Anterior cingulate cortex (tissue), 58 donors: ENCODE measurements around the gene HSD17B4.
"Not testable (repeated sequence)": the region's sequence is repeated elsewhere in the genome, so short reads cannot be mapped to it uniquely, and the experiment has no call there.

Experiments
- DNase-seq, 58 donors: peaks; one replicate each; lab custom pipeline; 2025; lab: John Stamatoyannopoulos, UW

HSD17B4 gene

DNA sequence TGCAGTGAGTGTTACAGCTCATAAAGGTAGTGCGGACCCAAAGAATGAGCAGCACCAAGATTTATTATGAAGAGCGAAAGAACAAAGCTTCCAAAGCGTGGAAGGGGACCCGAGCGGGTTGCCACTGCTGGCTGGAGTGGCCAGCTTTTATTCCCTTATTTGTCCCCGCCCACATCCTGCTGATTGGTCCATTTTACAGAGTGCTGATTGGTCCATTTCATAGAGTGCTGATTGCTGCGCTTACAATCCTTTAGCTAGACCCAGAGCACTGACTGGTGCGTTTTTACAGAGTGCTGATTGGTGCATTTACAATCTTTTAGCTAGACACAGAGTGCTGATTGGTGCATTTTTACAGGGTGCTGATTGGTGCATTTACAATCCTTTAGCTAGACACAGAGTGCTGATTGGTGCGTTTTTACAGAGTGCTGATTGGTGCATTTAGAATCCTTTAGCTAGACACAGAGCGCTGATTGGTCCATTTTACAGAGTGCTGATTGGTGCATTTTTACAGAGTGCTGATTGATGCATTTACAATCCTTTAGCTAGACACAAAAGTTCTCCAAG is 19.5 kb upstream of the HSD17B4 start:
- DNase-seq, result not testable (repeated sequence)

DNA sequence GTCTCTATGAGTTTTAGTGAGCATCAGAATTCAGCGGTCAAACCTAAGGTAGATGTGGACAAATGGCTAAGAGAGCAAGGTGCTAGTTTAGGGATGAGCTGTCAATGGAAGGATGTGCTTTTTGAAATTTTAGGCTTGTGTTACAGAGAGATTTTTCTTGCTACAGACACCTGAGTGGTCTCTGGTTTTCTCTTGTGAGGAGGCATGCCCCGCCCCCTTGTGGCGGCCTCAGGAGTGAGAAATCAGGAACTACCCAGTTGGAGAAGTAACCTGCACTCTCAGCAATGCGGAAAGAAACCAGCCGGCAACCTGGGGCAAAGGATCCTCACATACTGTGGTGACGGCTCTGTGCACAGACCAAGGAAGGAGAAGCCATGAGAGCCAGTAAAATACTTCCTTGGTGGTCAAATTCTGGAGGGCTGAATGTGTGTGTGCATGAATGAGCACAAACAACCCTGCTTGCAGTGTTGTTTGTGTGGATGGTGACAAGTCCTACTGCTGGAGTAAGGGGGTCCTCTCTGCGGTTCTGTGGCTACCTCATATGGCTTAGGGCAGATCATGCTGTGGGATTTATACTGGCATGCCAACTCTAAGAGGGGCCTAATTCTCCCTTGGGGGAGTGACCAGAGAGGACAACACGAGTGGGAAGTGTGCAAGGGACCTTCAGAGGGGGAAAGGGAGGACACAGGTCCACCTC is 16.7 kb upstream of the HSD17B4 start:
- DNase-seq, result peak in 10 of 58 donors; percentile 4 to 35 (median 16)

DNA sequence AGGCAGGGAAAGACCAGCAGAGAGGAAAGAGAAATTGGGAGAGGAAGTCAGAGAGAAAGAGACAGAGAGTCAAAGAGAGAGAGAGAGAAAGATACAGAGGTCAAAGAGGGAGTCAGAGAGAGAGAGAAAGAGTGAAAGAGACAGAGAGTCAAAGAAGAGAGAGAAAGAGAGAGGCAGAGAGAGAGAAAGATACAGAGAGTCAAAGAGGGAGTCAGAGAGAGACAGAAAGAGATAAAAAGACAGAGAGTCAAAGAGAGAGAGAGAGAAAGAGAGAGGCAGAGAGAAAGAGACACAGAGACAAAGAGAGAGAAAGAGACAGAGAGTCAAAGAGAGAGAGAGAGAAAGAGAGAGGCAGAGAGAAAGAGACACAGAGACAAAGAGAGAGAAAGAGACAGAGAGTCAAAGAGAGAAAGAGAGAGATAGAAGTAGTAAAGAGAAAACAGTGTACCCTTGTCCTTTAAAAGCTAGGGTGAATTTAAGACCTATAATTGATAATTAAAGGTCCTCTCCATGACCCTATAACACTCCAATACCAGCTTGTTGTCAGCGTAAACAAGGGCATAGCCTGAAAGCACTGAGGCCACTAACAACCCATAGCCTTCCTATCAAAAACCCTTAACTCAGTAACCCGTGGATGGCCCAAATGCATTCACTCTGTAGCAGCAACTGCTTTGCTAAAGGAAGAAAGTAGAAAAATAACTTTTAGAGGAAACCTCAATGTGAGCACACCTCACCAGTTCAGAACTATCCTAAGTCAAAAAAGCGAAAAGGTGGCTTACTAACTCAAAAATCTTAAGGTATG is 14.3 kb upstream of the HSD17B4 start:
- not testable (repeated sequence) for DNase-seq

DNA sequence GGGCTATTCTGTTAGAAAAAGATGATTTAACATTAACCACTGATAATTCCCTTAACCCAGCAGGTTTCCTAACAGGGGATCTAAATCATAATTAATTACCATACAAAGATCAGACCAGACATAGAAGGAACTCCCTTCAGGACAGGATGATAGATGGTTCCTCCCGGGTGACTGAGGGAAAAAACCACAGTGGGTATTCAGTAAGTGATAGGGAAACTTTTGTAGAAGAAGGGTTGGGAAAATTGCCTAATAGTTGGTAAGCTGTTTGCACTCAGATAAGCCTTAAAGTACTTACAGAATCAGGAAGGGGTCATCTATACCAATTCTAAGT is 13.7 kb upstream of the HSD17B4 start:
- not testable (repeated sequence) for DNase-seq

DNA sequence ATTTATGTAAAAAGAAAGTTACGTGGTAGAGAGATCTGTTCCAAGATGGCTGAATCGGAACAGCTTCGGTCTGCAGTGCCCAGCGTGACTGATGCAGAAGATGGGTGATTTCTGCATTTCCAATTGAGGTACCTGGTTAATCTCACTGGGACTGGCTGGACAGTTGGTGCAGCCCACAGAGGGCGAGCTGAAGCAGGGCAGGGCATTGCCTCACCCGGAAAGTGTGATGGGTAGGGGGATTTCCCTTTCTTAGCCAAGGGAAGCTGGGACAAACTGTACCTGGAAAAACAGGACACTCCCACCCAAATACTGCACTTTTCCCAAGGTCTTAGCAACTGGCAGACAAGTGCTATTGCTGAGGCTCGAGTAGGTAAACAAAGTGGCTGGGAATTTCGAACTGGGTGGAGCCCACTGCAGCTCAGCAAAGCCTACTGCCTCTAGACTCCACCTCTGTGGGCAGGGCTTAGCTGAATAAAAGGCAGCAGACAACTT is 13.1 kb upstream of the HSD17B4 start:
- DNase-seq, result no peak

DNA sequence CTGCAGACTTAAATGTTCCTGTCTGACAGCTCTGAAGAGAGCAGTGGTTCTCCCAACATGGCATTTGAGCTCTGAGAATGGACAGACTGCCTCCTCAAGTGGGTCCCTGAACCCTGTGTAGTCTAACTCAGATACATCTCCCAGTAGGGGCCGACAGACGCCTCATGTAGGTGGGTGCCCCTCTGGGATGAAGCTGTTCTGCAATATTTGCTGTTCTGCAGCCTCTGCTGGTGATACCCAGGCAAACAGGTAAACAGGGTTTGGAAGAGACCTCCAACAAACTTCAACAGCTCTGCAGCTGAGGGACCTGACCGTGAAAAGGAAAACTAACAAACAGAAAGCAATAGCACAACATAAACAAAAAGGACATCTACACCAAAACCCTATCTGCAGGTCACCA is 12.7 kb upstream of the HSD17B4 start:
- not testable (repeated sequence) for DNase-seq

DNA sequence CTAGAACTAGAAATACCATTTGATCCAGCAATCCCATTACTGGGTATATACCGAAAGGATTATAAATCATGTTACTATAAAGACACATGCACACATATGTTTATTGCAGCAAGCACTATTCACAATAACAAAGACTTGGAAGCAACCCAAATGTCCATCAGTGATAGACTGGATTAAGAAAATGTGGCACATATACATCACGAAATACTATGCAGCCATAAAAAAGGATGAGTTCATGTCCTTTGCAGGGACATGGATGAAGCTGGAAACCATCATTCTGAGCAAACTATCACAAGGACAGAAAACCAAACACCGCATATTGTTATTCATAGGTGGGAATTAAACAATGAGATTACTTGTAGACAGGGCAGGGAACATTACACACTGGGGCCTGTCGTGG is 7.7 kb upstream of the HSD17B4 start:
- not testable (repeated sequence) for DNase-seq

DNA sequence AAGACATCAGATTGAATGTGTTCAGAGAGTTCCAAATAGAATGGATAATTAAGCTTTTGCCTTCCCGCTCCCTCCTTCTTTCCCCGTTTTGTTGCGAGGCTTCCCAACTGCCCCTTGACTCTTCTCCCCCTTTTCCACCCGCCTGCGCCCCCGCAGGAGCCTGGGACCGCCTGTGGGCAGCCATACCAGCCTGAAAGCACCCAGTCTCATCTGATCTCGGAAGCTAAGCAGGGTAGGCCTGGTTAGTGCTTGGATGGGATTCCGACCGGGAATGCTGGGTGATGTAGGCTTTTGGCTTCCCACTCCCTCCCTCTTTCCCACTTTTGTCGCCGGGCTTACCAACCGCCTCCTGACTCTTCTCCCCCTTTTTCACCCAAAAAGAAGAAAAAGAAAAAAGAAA is 6.8 kb upstream of the HSD17B4 start:
- DNase-seq, result no peak

DNA sequence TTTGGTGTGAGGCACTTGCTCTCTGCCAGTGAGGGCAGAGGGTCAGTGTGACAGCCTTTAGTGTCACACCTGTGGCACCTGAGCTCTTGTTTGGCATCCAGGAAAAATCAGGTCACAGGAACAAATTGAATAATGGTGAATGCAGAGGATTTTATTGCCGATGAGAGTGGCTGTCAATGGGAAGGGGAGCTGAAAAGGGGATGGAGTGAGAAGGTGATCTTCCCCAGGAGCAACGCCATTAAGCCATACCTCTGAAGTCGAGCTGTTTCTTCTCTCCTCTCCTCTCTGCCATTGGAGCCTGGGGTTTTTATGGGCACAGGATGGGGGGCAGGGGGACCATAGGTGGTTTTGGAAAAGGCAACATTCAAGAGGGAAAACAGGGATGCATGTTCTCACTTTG is 2.4 kb upstream of the HSD17B4 start:
- no peak for DNase-seq

DNA sequence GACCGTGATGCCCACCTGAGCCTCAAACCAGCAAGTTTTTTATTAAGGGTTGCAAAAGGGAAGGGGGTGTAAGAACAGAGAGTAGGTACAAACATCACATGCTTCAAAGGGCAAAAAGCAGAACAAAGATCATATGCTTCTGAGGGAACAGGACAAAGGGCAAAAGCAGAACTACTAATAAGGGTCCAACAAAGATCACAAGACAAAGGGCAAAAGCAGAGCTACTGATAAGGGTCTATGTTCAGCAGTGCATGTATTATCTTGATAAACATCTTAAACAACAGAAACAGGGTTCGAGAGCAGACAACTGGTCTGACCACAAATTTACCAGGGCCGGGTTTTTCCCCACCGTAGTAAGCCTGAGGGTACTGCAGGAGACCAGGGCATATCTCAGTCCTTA is 1.7 kb upstream of the HSD17B4 start:
- not testable (repeated sequence) for DNase-seq

DNA sequence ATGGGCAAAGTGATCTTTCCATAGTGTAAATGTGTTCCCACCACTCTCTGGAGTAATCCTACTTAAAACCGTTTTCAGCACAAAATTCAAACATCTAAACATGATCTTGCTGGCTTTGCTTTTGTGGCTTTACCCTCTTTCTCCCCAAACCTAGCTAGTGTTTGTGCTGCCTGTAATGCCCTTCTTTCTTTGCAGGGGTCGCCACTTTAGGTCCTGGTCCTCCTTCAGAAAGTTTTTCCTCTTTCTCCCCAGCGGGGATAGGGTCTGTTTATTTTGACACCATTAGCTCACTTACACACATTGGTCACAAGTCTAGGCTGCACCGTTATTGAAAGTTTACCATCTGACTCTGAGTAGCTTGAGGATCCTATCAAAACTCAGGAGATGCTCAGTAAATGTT is 736 bp upstream of the HSD17B4 start:
- DNase-seq, result no peak

DNA sequence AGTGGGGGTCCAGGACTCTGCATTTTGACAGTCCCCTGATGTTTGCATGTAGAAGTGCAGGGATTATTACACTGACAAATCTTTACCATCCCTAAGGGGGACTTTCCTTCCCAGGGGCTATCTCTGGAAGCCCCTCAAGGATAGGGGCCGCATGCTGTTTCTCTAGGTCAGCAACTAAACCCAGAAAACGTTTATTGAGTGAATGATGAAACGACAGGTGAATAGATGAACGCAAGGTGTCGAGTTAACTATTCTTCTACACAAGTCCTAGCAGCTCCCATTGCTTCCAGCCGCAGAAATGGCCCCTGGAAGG is 281 bp upstream of the HSD17B4 start:
- no peak for DNase-seq

DNA sequence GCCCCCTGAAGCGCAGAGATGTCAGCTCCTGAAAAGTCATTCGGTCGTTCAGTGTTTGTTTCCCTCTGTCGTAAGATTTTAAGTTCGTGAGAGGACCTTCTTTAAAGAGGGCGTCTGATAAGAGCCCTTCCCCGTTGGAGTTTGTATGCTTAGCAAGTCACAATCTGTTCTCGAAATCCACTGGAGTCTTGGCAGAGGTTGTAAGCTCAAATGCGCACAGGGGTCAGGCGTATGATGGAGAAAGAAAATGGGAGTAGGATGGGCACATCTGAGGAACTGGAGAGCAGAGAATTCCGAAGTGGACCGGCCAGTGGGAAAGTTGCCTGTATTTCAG is 710 bp downstream of the HSD17B4 start:
- peak in 14 of 58 donors; percentile 13 to 56 (median 36) for DNase-seq

DNA sequence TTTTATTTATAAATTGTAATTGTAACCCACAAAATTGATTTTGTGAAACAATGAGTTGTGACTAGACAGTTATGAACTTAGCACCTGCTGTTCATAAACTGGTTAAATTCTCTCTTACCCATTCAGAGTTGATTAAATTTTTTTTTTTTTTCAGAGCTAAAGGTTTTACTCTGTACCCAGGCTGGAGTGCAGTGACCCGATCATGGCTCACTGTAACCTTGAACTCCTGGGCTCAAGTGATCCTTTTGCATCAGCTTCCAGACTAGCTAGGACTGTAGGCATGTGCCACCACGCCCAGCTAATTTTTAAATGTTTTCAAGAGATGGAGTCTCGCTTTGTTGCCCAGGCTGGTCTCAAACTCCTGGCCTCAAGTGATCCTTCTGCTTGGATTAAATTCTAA is 1.9 kb downstream of the HSD17B4 start:
- no peak for DNase-seq

DNA sequence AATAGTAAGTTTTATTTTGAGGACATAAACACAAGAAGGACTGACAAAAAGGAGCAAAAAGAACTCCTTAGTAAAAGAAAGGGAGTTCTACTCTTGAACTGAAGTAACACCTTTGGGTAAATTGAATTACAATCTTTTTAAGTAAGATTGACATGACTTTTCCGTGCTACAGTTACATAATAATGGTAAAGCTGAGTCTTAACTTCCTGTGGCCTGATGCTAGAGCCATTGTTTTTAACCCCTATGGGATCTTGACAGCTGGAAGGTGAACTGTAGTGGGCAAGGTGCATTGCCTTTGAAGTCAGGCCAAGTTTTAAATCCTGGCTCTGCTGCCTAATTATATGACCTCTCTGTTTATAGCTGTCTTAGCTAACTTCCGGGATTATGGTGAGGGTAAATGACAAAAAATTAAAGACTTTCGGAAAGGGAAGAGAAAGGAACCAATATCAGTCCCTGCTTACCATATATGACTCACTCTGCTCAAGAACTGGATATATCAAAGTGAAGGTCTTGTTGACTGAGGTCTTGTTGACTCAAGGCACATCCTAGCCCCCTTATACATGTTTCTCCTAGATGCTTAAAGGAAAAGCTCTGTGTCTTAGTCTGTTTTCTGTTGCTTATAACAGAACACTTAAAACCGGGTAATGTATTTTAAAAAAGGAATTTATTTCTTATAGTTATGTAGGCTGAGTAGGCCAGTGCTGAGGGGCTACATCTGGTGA is 6.8 kb downstream of the HSD17B4 start:
- DNase-seq, result no peak

DNA sequence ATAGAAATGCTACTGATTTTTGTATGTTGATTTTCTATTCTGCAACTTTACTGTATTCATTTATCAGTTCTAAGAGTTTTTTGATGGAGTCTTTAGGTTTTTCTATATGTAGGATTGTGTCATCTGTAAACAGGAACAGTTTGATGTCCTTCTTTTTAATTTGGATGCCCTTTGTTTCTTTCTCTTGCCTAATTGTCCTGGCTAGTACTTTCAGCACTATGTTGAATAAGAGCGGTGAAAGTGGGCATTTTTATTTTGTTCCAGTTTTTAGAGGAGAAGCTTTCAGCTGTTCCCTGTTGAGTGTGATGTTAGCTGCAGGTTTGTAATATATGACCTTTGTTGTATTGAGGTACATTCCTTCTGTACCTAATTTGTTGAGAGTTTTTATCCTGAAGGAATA is 13.3 kb downstream of the HSD17B4 start:
- no peak for DNase-seq

DNA sequence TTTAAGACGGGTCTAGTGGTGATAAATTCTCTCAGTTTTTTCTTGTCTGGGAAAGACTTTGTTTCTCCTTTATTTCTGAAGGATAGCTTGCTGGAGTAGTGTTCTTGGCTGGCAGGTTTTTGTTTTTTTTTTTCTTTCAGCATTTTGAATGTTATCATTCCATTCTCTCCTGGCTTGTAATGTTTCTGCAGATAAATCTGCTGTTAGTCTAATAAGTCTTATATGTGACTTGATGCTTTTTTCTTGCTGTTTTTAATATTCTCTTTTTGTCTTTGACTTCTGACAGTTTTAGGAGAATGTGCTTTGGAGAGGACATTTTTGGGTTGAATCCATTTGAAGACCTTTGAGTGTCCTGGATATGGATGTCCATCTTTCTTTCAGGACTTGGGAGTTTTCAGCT is 16.0 kb downstream of the HSD17B4 start:
- DNase-seq, result no peak

DNA sequence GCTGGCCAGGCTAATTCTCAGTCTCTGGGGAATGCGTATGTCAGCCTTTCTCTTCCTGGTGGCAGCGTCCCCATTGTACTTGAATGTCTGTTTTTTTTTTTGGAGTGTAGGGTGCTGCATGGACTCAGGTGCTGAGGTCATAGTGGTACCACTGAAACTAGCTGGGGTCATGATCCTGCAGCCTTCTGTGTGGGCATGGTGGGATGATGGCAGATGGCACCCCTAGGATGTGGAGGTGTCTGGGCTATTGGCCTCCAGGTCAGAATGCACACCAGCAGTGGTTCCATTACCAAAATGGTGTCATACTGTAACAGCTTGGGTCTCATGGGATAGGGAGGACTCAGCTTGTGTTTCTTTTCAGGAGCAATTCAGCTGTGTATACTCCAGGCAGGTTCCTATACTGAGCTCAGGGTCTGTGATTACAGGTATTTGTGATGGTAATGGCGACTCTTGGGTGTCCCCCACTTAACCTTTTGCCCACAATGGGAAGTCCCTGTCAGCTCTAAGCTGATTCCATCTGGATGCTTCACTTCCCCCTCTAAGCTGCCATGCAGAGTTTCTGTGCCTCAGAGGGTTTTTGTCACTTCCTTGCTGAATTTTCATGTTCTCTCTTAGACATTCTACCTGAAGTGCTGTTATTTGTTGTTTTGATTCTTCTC is 17.9 kb downstream of the HSD17B4 start:
- DNase-seq, result no peak

DNA sequence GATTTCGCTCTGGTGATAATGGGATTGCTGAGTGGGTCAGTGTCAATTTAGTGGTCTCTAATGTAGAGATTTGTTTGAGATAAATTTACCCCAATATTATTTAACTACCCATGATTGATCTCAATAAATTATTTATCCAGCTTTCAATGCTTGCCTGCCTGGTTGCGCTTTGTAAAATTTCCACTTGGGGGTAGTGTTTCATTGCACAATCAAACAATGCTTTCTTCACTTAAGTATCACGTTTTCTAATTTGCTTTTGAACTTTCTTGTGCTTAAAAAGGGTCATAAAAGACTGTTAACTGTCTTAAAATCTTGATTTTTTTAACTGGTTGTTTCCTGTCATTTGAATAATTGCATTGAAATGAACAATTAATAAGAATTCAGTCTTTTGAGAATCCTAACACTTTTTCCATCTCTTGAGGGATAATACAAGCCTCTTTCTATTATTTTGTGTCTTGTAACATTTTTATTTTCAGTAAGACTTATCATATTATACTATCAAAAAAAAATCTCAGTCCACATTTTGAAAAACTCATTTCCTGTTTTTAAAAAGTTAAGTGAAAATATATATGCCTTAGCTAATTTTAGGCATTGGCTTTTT is 18.7 kb downstream of the HSD17B4 start:
- DNase-seq, result peak in 3 of 58 donors; percentile 6 to 22 (median 9)

DNA sequence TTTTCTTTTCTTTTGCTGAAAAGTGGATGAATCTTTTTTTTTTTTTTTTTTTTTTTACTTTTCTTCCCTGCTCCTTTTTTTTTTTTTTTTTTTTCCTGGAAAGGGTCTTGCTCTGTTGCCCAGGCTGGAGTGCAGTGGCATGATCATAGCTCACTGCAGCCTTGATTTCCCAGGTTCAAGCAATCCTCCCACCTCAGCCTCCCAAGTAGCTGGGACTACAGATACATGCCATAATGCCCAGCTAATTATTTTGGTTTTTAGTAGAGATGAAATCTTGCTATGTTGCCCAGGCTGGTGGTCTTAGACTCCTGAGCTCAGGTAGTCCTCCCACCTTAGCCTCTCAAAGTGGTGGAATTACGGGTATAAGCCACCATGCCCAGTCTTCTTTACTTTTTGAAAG is 20.9 kb downstream of the HSD17B4 start:
- no peak for DNase-seq
